ENCODE data around the gene CST5.

DNA sequence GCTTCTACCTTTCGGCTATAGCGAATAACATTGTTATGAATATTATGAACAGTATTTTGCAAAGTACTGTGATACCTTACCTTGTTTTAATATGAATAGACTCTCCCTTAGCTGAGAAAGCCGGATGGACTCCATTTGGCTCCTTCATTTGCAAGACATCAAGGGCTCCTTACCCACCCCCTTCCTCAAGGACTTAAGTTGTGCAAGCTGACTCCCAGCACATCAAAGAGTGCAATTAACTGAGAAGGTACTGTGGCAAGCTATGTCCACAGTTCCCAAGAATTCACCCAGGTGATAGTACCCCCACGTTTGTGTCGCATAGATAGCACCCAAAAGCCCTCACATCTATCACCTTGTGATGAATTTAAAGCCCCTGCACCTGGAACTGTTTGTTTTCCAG lies 11.2 kb downstream of the CST5 start:
- TF ChIP-seq EZH2 (IDR thresholded peaks at IDR 0.05; ENCODE audit: borderline replicate concordance, insufficient read depth, low read length, poor library complexity, severe bottlenecking) (no peak), POLR2AphosphoS5 (IDR thresholded peaks at IDR 0.05) (no peak), SMC3 (conservative IDR thresholded peaks at IDR 0.05; ENCODE audit: poor library complexity) (no peak), REST (IDR thresholded peaks at IDR 0.05; ENCODE audit: borderline replicate concordance) (no peak)
- TF ChIP-seq, protein P1, sequence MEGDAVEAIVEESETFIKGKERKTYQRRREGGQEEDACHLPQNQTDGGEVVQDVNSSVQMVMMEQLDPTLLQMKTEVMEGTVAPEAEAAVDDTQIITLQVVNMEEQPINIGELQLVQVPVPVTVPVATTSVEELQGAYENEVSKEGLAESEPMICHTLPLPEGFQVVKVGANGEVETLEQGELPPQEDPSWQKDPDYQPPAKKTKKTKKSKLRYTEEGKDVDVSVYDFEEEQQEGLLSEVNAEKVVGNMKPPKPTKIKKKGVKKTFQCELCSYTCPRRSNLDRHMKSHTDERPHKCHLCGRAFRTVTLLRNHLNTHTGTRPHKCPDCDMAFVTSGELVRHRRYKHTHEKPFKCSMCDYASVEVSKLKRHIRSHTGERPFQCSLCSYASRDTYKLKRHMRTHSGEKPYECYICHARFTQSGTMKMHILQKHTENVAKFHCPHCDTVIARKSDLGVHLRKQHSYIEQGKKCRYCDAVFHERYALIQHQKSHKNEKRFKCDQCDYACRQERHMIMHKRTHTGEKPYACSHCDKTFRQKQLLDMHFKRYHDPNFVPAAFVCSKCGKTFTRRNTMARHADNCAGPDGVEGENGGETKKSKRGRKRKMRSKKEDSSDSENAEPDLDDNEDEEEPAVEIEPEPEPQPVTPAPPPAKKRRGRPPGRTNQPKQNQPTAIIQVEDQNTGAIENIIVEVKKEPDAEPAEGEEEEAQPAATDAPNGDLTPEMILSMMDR (IDR thresholded peaks at IDR 0.05; ENCODE audit: poor library complexity, severe bottlenecking) = no peak
